ENCODE measurements around the gene PRCC.

Gene PRCC

GRCh38 chr1:156801409-156802121 is 34.2 kb downstream of the PRCC start:
- DNase-seq: no peak

GRCh38 chr1:156802421-156802935 is 35.1 kb downstream of the PRCC start:
- DNase-seq: no peak

- DNase-seq: no peak
These were observed 35.9 kb downstream of the PRCC start for GRCh38 chr1:156803086-156803851.

GRCh38 chr1:156804026-156804425 is 36.7 kb downstream of the PRCC start:
- DNase-seq: no peak

- DNase-seq: no peak
These were observed 37.4 kb downstream of the PRCC start for GRCh38 chr1:156804572-156805243.

- DNase-seq: no peak
These were observed 38.6 kb downstream of the PRCC start for GRCh38 chr1:156805766-156806511.

GRCh38 chr1:156806512-156807440 is 39.4 kb downstream of the PRCC start:
- DNase-seq: no peak

- DNase-seq: no peak
These were observed 40.3 kb downstream of the PRCC start for GRCh38 chr1:156807627-156808026.

GRCh38 chr1:156808186-156809030 is 41.1 kb downstream of the PRCC start:
- DNase-seq: no peak

GRCh38 chr1:156809281-156809680 is 41.9 kb downstream of the PRCC start:
- DNase-seq: no peak

- DNase-seq: no peak
These were observed 42.5 kb downstream of the PRCC start for GRCh38 chr1:156809711-156810366.

- DNase-seq: no peak
These were observed 43.8 kb downstream of the PRCC start for GRCh38 chr1:156811168-156811567.

- DNase-seq: no peak
These were observed 45.1 kb downstream of the PRCC start for GRCh38 chr1:156812293-156812990.

- no peak for DNase-seq
These were observed 46.0 kb downstream of the PRCC start for GRCh38 chr1:156813298-156813697.

GRCh38 chr1:156813750-156814570 is 46.6 kb downstream of the PRCC start:
- DNase-seq: no peak

GRCh38 chr1:156814571-156815260 is 47.4 kb downstream of the PRCC start:
- DNase-seq: no peak

- no peak for DNase-seq
These were observed 48.0 kb downstream of the PRCC start for GRCh38 chr1:156815307-156815826.

- DNase-seq: no peak
These were observed 48.7 kb downstream of the PRCC start for GRCh38 chr1:156815961-156816422.
